Measurements from ENCODE around the gene GRIK4. TPM values are rescaled to one million over a fixed set of nuclear protein-coding genes. Genes with fewer than 3 reads are reported as not detected.
A peak's percentile ranks its signal among the peaks of the same experiment; 100 is the strongest.
"Not testable (repeated sequence)": the region's sequence is repeated elsewhere in the genome, so short reads cannot be mapped to it uniquely, and the experiment has no call there.

GRIK4 gene
- polyA plus RNA-seq, 1 experiment = not detected

DNA sequence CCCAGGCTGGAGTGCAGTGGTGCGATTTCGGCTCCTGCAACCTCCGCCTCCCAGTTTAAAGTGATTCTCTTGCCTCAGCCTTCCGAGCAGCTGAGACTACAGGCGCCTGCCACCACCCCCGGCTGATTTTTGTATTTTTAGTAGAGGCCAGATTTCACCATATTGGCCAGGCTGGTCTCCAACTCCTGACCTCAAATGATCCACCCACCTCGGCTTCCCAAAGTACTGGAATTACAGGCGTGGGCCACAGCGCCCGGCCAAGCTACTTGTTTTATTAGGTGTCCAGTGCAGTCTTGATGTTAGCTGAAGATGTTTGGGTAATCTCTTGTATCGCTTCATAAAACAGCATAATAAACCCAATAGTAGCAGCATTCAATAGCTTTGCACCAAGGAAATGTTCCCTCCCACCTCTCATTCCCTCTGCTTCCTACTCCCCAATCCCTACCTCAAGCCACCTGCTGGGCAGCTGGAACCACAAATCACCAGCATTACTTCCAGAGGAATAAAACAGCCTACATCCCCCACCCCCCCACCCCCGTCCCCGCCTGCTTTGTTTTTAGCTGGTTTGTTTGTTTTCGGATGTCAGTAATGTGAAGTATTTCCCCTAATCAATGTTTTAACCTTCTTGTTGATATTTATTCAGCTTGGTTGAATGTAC, 11.0 kb upstream of the GRIK4 start:
- Histone ChIP-seq H3K4me3 (ENCODE audit: low read depth, low read length) (no peak overlapping the region), H3K36me3 (ENCODE audit: control insufficient read depth, insufficient read depth, low read length) (no peaks in the 10 kb centered on the region), H3K27me3 (ENCODE audit: control insufficient read depth, insufficient read depth, low read length) (no peaks in the 10 kb centered on the region)
- POLR2A ChIA-PET = interaction anchor here (0.7 kb wide), 2 partner anchors 12 to 21 kb away, joined by 8 to 9 read pairs; no protein-coding TSS in a partner anchor
- no peak for TF ChIP-seq CTCF (IDR thresholded peaks at IDR 0.05; ENCODE audit: insufficient read depth, low read depth, low read length)
- peak; percentile 19 for DNase-seq (ENCODE audit: low read depth)
- CTCF ChIA-PET = interaction anchor here (1.2 to 4.1 kb wide), 4 partner anchors 10 to 184 kb away, joined by 3 to 29 read pairs (median 7); partner anchors contain the start of gene GRIK4

- no peaks in the 10 kb centered on the region for H3K36me3 ChIP-seq (ENCODE audit: control insufficient read depth, insufficient read depth, low read length)
- ChIA-PET CTCF (interaction anchor here (1.2 to 4.1 kb wide), 2 partner anchors 9 to 301 kb away, joined by 3 to 29 read pairs; partner anchors contain the start of gene GRIK4), POLR2A (interaction anchor here (0.7 kb wide), 2 partner anchors 11 to 20 kb away, joined by 8 to 9 read pairs; no protein-coding TSS in a partner anchor)
- no peak for DNase-seq (ENCODE audit: low read depth)
- peaks cover 2% of the 10 kb centered on the region; the same call in 1 of the 2 replicates for H3K27me3 ChIP-seq (ENCODE audit: control insufficient read depth, insufficient read depth, low read length)
- no peak overlapping the region for H3K4me3 ChIP-seq (ENCODE audit: low read depth, low read length)
- TF ChIP-seq CTCF (IDR thresholded peaks at IDR 0.05; ENCODE audit: insufficient read depth, low read depth, low read length) = no peak
Measured at GRCh38 chr11:120501440-120501839, 10.1 kb upstream of the GRIK4 start.

GRCh38 chr11:120501976-120502755, 9.4 kb upstream of the GRIK4 start:
- CTCF ChIA-PET = interaction anchor here (0.9 to 4.1 kb wide), 5 partner anchors 8 to 686 kb away, joined by 3 to 29 read pairs (median 3); partner anchors contain the start of gene GRIK4
- no peak for DNase-seq (ENCODE audit: low read depth)
- Histone ChIP-seq H3K4me3 (ENCODE audit: low read depth, low read length) (no peak overlapping the region), H3K27me3 (ENCODE audit: control insufficient read depth, insufficient read depth, low read length) (peaks cover 2% of the 10 kb centered on the region; the same call in 1 of the 2 replicates), H3K36me3 (ENCODE audit: control insufficient read depth, insufficient read depth, low read length) (no peaks in the 10 kb centered on the region)
- no peak for TF ChIP-seq CTCF (IDR thresholded peaks at IDR 0.05; ENCODE audit: insufficient read depth, low read depth, low read length)
- POLR2A ChIA-PET = no interaction called here

GRCh38 chr11:120503529-120503928, 8.0 kb upstream of the GRIK4 start:
- POLR2A ChIA-PET; H3K36me3 ChIP-seq (ENCODE audit: control insufficient read depth, insufficient read depth, low read length); H3K4me3 ChIP-seq (ENCODE audit: low read depth, low read length); H3K27me3 ChIP-seq (ENCODE audit: control insufficient read depth, insufficient read depth, low read length); DNase-seq (ENCODE audit: low read depth): not testable (repeated sequence)
- CTCF ChIA-PET = interaction anchor here (0.6 to 4.1 kb wide), 3 partner anchors 7 to 201 kb away, joined by 3 to 29 read pairs (median 4); partner anchors contain the start of gene GRIK4

- no peak for TF ChIP-seq CTCF (IDR thresholded peaks at IDR 0.05; ENCODE audit: insufficient read depth, low read depth, low read length)
Measured at GRCh38 chr11:120505801-120506425, 5.6 kb upstream of the GRIK4 start.

More at GRCh38 chr11:120505801-120506425, 5.6 kb upstream of the GRIK4 start:
- Histone ChIP-seq H3K4me3 (ENCODE audit: low read depth, low read length) (no peak overlapping the region), H3K36me3 (ENCODE audit: control insufficient read depth, insufficient read depth, low read length) (no peaks in the 10 kb centered on the region), H3K27me3 (ENCODE audit: control insufficient read depth, insufficient read depth, low read length) (peaks cover 2% of the 10 kb centered on the region; the same call in 1 of the 2 replicates)
- ChIA-PET POLR2A (no interaction called here), CTCF (interaction anchor here (11.1 kb wide), 1 partner anchor 177 kb away, joined by 162 read pairs; no protein-coding TSS in a partner anchor)
- no peak for DNase-seq (ENCODE audit: low read depth)

Measured in BJ (cell line).